ENCODE results near the gene SH3RF2.

The SH3RF2 gene

DNA sequence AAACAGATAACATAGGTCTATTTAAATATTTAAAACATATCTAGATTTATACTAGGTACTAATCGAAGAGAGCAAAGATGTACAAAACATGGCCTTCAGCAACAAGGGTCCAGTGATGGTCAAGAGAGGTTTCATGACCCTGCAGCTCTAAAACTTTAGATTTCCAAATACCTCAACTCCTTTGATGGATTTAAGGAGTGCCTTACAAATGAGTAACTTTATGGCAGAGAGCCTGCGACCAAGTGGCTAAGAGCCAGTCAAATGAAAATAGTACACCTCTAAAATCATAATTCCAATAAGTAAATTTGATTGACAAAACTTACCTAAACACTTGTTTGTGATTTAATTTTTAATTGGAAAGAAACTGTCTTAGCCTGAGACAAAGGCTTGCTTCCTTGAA is 4.7 kb upstream of the SH3RF2 start:
- Histone ChIP-seq H3K4me1 (ENCODE audit: control extremely low read depth in 1 of 4, control insufficient read depth in 4 of 4, insufficient read depth in 4 of 4, low read length in 3 of 4) (peaks cover 0 to 10% (median 8%) of the 10 kb centered on the region in 4 experiments), H3K36me3 (ENCODE audit: control insufficient read depth in 4 of 4, insufficient read depth in 4 of 4, low read length in 3 of 4) (no peaks in the 10 kb centered on the region), H3K4me3 (ENCODE audit: control insufficient read depth in 1 of 7, extremely low read depth in 1 of 7, insufficient read depth in 4 of 7, low read depth in 2 of 7, low read length in 6 of 7) (no peak overlapping the region), H3K27ac (ENCODE audit: insufficient read depth in 1 of 2, low read depth in 1 of 2, low read length in 2 of 2, poor library complexity in 1 of 2, severe bottlenecking in 2 of 2) (no peak overlapping the region), H3K9me3 (ENCODE audit: control extremely low read depth in 1 of 5, control insufficient read depth in 4 of 5, insufficient read depth in 2 of 5, low read depth in 1 of 5, low read length in 4 of 5) (no peaks in the 10 kb centered on the region), H3K27me3 (replicated peaks in 2 of 5; ENCODE audit: control insufficient read depth in 4 of 5, insufficient read depth in 5 of 5, low read length in 4 of 5) (peaks cover 0 to 17% (median 5%) of the 10 kb centered on the region in 5 experiments)
- CTCF ChIA-PET, result no interaction called here
- POLR2A ChIA-PET, result no interaction called here
- DNase-seq, result no peak
- no CpG with 5 or more reads among the region's 2 CpGs for WGBS (ENCODE audit: insufficient coverage)

DNA sequence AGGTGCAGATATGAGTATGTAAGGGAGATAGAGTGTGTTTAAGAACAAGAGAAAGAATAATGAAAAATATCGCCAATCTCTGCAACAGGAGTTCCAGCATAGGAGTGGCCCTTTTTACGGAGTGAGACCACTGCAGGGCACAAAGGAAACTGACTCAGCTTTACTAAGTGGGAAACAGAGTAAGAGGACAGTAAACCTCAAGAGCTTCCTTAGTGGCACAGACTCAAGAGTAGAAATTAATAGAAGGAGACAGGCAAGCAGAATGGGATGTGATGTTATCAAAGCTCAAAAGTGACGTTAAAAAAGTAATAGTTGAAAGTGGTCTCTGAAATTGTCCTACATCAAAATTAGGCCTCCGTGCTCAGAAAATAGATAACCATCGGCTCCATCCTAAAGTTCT is 2.1 kb upstream of the SH3RF2 start:
- no peaks in the 10 kb centered on the region for H3K36me3 ChIP-seq (ENCODE audit: control insufficient read depth in 4 of 4, insufficient read depth in 4 of 4, low read length in 3 of 4)
- H3K27me3 ChIP-seq (replicated peaks in 2 of 5; ENCODE audit: control insufficient read depth in 4 of 5, insufficient read depth in 5 of 5, low read length in 4 of 5), result peaks cover 0 to 33% (median 14%) of the 10 kb centered on the region in 5 experiments
- H3K27ac ChIP-seq (ENCODE audit: insufficient read depth in 1 of 2, low read depth in 1 of 2, low read length in 2 of 2, poor library complexity in 1 of 2, severe bottlenecking in 2 of 2), result no peak overlapping the region
- no peak for DNase-seq
- ChIA-PET CTCF (interaction anchor here (0.8 to 1.2 kb wide), 2 partner anchors 12 to 119 kb away, joined by 3 read pairs; no protein-coding TSS in a partner anchor), POLR2A (no interaction called here)
- 66% methylated on average over 5 of the region's 5 CpGs for WGBS (ENCODE audit: insufficient coverage)
- H3K9me3 ChIP-seq (ENCODE audit: control extremely low read depth in 1 of 5, control insufficient read depth in 4 of 5, insufficient read depth in 2 of 5, low read depth in 1 of 5, low read length in 4 of 5), result no peaks in the 10 kb centered on the region
- no peak overlapping the region for H3K4me3 ChIP-seq (ENCODE audit: control insufficient read depth in 1 of 7, extremely low read depth in 1 of 7, insufficient read depth in 4 of 7, low read depth in 2 of 7, low read length in 6 of 7)
- H3K4me1 ChIP-seq (ENCODE audit: control extremely low read depth in 1 of 4, control insufficient read depth in 4 of 4, insufficient read depth in 4 of 4, low read length in 3 of 4), result peaks cover 0 to 10% (median 9%) of the 10 kb centered on the region in 4 experiments

DNA sequence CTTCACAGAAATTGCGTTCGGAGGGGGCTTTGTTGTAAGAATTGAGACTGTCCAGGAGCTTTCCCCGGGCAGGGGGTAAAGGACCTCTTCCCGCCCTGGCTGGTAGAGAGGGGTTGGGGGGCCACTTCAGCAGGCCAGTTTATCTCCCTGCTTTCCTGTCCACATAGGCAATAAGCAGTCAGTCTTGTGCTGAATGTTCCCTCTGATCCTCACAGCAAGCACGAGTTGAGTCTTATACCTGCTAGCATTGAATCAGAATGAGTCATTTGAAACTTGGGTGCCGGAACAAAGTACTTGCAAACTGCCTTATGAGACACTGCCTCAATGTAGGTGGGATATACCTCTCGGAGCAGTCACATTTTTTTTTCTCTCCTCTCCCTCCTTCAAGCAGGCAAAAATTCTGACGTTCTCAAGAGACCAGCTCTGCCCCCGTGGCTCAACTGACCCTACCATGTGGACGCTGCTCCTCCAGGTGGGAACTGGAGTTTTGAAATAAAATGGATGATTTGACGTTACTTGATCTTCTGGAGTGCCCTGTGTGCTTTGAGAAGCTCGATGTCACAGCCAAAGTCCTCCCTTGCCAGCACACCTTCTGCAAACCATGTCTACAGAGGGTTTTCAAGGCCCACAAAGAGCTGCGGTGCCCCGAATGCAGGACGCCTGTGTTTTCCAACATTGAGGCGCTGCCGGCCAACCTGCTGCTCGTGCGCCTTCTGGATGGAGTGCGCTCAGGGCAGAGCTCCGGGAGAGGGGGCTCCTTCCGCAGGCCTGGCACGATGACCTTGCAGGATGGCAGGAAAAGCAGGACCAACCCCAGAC is 1.3 kb downstream of the SH3RF2 start:
- Histone ChIP-seq H3K27me3 (replicated peaks in 2 of 5; ENCODE audit: control insufficient read depth in 4 of 5, insufficient read depth in 5 of 5, low read length in 4 of 5) (peaks cover 0 to 58% (median 14%) of the 10 kb centered on the region in 5 experiments), H3K9me3 (ENCODE audit: control extremely low read depth in 1 of 5, control insufficient read depth in 4 of 5, insufficient read depth in 2 of 5, low read depth in 1 of 5, low read length in 4 of 5) (no peaks in the 10 kb centered on the region), H3K4me1 (ENCODE audit: control extremely low read depth in 1 of 4, control insufficient read depth in 4 of 4, insufficient read depth in 4 of 4, low read length in 3 of 4) (peaks cover 3 to 10% (median 9%) of the 10 kb centered on the region in 4 experiments), H3K27ac (ENCODE audit: insufficient read depth in 1 of 2, low read depth in 1 of 2, low read length in 2 of 2, poor library complexity in 1 of 2, severe bottlenecking in 2 of 2) (no peak overlapping the region), H3K36me3 (ENCODE audit: control insufficient read depth in 4 of 4, insufficient read depth in 4 of 4, low read length in 3 of 4) (no peaks in the 10 kb centered on the region), H3K4me3 (ENCODE audit: control insufficient read depth in 1 of 7, extremely low read depth in 1 of 7, insufficient read depth in 4 of 7, low read depth in 2 of 7, low read length in 6 of 7) (no peak overlapping the region)
- POLR2A ChIA-PET, result interaction anchor here (0.6 kb wide), 1 partner anchor 68 kb away, joined by 3 read pairs; no protein-coding TSS in a partner anchor
- CTCF ChIA-PET, result no interaction called here
- WGBS (ENCODE audit: insufficient coverage), result 96% methylated on average over 18 of the region's 23 CpGs
- no peak for DNase-seq

DNA sequence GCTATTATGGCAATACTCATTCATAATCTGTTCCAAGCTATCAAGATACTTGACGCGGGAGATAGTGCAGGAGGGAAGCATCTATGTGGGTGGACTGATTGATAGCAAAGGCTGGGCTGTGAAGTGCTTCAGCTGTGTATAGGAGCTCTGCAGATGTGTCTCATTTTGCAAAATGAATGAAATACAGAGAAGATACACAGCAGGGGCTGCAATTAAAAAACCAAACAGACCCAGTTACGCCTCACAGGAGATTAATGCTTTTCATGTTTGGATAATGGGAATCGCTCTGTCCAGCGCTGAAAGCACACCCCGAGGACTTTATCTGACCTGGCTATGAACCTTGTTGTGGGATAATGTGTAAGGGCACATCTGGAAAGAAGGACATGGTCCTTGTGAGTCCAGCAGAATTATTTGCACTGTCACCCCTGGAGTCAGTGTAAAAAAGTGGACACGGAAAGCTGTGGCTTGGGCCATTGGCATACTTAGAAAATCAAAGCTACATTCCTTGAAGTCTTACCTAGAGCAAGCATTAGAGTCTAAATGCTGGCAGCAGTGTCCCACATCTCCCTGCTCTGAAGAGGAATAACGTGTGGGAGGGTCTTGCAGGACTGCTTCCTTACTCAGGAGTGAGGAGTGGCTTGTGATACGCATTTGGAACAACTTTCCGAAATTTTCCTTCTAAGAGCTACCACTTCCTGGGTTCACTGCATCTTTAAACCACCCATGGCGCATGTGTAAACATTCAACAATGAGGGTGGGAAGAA is 2.6 kb downstream of the SH3RF2 start:
- Histone ChIP-seq H3K27me3 (replicated peaks in 2 of 5; ENCODE audit: control insufficient read depth in 4 of 5, insufficient read depth in 5 of 5, low read length in 4 of 5) (peaks cover 0 to 59% (median 16%) of the 10 kb centered on the region in 5 experiments), H3K9me3 (ENCODE audit: control extremely low read depth in 1 of 5, control insufficient read depth in 4 of 5, insufficient read depth in 2 of 5, low read depth in 1 of 5, low read length in 4 of 5) (no peaks in the 10 kb centered on the region), H3K4me3 (ENCODE audit: control insufficient read depth in 1 of 7, extremely low read depth in 1 of 7, insufficient read depth in 4 of 7, low read depth in 2 of 7, low read length in 6 of 7) (no peak overlapping the region), H3K36me3 (ENCODE audit: control insufficient read depth in 4 of 4, insufficient read depth in 4 of 4, low read length in 3 of 4) (no peaks in the 10 kb centered on the region), H3K27ac (ENCODE audit: insufficient read depth in 1 of 2, low read depth in 1 of 2, low read length in 2 of 2, poor library complexity in 1 of 2, severe bottlenecking in 2 of 2) (no peak overlapping the region), H3K4me1 (ENCODE audit: control extremely low read depth in 1 of 4, control insufficient read depth in 4 of 4, insufficient read depth in 4 of 4, low read length in 3 of 4) (peaks cover 3 to 10% (median 9%) of the 10 kb centered on the region in 4 experiments)
- DNase-seq, result no peak
- ChIA-PET POLR2A (interaction anchor here (0.6 kb wide), 1 partner anchor 508 kb away, joined by 3 read pairs; the partner anchor contains the start of gene TCERG1), CTCF (no interaction called here)
- 96% methylated on average over 9 of the region's 11 CpGs for WGBS (ENCODE audit: insufficient coverage)

DNA sequence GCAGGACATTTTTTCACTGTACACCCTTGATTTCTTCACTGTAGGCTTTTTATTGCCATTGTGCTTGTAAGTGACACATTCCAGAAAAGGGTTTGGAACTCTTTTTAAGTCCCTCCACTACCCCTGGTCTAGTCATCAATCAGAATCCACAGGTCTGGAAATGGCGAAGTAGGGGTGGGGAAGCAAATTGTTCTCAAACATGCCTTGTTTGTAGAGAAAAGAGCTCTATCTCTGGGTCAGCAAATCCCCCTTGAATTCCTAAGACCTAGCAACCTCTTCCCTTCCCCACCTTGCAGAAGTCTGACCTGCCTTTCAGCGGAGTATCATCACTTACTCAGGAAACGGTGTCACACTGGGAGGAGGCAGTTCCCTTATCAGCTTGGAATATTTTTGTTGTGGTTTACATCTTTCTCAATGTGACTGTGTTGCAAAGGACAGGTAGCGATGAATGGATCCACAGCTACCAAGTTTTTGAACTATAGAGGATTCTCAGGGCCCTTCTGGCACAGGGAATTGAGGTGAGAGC is 3.2 kb downstream of the SH3RF2 start:
- no peak overlapping the region for H3K4me3 ChIP-seq (ENCODE audit: control insufficient read depth in 1 of 7, extremely low read depth in 1 of 7, insufficient read depth in 4 of 7, low read depth in 2 of 7, low read length in 6 of 7)
- no peak for DNase-seq
- no peaks in the 10 kb centered on the region for H3K9me3 ChIP-seq (ENCODE audit: control extremely low read depth in 1 of 5, control insufficient read depth in 4 of 5, insufficient read depth in 2 of 5, low read depth in 1 of 5, low read length in 4 of 5)
- CTCF ChIA-PET, result interaction anchor here (1.2 kb wide), 1 partner anchor 10 kb away, joined by 3 read pairs; no protein-coding TSS in a partner anchor
- POLR2A ChIA-PET, result interaction anchor here (0.6 kb wide), 1 partner anchor 508 kb away, joined by 3 read pairs; the partner anchor contains the start of gene TCERG1
- H3K36me3 ChIP-seq (ENCODE audit: control insufficient read depth in 4 of 4, insufficient read depth in 4 of 4, low read length in 3 of 4), result no peaks in the 10 kb centered on the region
- H3K27ac ChIP-seq (ENCODE audit: insufficient read depth in 1 of 2, low read depth in 1 of 2, low read length in 2 of 2, poor library complexity in 1 of 2, severe bottlenecking in 2 of 2), result no peak overlapping the region
- 91% methylated on average over 3 of the region's 4 CpGs for WGBS (ENCODE audit: insufficient coverage)
- H3K27me3 ChIP-seq (replicated peaks in 2 of 5; ENCODE audit: control insufficient read depth in 4 of 5, insufficient read depth in 5 of 5, low read length in 4 of 5), result peaks cover 0 to 56% (median 16%) of the 10 kb centered on the region in 5 experiments
- peaks cover 3 to 10% (median 9%) of the 10 kb centered on the region in 4 experiments for H3K4me1 ChIP-seq (ENCODE audit: control extremely low read depth in 1 of 4, control insufficient read depth in 4 of 4, insufficient read depth in 4 of 4, low read length in 3 of 4)

DNA sequence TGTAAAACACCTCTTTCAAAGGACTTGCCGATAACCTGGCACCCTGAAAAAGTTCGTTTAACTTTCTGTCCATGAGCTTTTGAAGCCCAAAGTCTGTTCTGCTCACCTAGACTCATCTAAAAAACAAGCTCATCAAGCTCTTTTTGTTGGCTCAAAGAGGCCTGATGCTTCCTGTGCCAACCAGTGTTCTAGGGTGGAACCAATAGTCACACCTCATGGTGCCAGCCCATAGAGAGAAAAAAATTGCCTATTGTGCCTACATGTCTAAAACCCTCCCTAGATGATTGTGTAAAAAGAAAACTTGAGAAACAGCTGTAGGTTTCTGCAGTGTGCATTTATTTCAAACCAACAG is 4.7 kb downstream of the SH3RF2 start:
- no peak overlapping the region for H3K4me3 ChIP-seq (ENCODE audit: control insufficient read depth in 1 of 7, extremely low read depth in 1 of 7, insufficient read depth in 4 of 7, low read depth in 2 of 7, low read length in 6 of 7)
- peaks cover 3 to 7% (median 7%) of the 10 kb centered on the region in 4 experiments for H3K4me1 ChIP-seq (ENCODE audit: control extremely low read depth in 1 of 4, control insufficient read depth in 4 of 4, insufficient read depth in 4 of 4, low read length in 3 of 4)
- no peaks in the 10 kb centered on the region for H3K36me3 ChIP-seq (ENCODE audit: control insufficient read depth in 4 of 4, insufficient read depth in 4 of 4, low read length in 3 of 4)
- ChIA-PET CTCF (interaction anchor here (1.5 kb wide), 1 partner anchor 190 kb away, joined by 3 read pairs; no protein-coding TSS in a partner anchor), POLR2A (interaction anchor here (0.6 kb wide), 1 partner anchor 84 kb away, joined by 6 read pairs; no protein-coding TSS in a partner anchor)
- H3K9me3 ChIP-seq (ENCODE audit: control extremely low read depth in 1 of 5, control insufficient read depth in 4 of 5, insufficient read depth in 2 of 5, low read depth in 1 of 5, low read length in 4 of 5), result no peaks in the 10 kb centered on the region
- WGBS (ENCODE audit: insufficient coverage), result 100% methylated on average over 2 of the region's 2 CpGs
- H3K27me3 ChIP-seq (replicated peaks in 2 of 5; ENCODE audit: control insufficient read depth in 4 of 5, insufficient read depth in 5 of 5, low read length in 4 of 5), result peaks cover 0 to 55% (median 16%) of the 10 kb centered on the region in 5 experiments
- DNase-seq, result no peak
- H3K27ac ChIP-seq (ENCODE audit: insufficient read depth in 1 of 2, low read depth in 1 of 2, low read length in 2 of 2, poor library complexity in 1 of 2, severe bottlenecking in 2 of 2), result no peak overlapping the region
